ENCODE data around the gene VTI1A. TPM values are rescaled to one million over a fixed set of nuclear protein-coding genes. Genes with fewer than 3 reads are reported as not detected.

The VTI1A gene
- total RNA-seq, 1 experiment from 2014 or later = 22.0 TPM

DNA sequence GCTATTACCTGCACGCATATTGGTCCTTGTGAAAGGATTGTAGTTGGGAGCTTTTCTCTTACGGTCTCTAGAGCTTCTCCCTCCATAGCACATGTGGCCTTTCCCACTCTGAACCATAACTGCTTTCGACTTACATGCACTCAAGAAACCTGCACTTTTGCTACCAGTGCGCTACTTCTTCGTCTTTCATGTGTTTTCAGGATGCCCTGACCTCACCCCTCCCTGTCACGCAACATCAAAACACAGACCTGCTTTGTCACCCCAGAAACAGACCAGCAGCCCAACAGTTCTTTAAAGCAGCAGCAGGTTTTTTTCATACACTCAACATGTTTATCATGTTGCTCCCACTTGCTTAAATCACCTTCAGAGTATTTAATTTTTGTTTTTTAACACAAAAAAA, 259.6 kb downstream of the VTI1A start:
- H3K56ac ChIP-seq (ENCODE audit: insufficient read length, low read depth, low read length) = no peak overlapping the region
- Mint-ChIP-seq H3K4me3 (no peak overlapping the region), H3K4me1 (peaks cover 31 to 32% of the 10 kb centered on the region in 2 experiments), H3K27me3 (ENCODE audit: low read depth) (no peaks in the 10 kb centered on the region), H3K9me3 (no peaks in the 10 kb centered on the region), H3K27ac (peak overlapping the region; percentile 19 to 76 (median 49); a peak in 5 of 7 replicates), H3K36me3 (ENCODE audit: insufficient read depth in 1 of 3, low read depth in 3 of 3) (no peaks in the 10 kb centered on the region)
- H2BK20ac ChIP-seq (ENCODE audit: low read depth, low read length, poor library complexity, severe bottlenecking) = no peak overlapping the region
- TF ChIP-seq, protein P1, sequence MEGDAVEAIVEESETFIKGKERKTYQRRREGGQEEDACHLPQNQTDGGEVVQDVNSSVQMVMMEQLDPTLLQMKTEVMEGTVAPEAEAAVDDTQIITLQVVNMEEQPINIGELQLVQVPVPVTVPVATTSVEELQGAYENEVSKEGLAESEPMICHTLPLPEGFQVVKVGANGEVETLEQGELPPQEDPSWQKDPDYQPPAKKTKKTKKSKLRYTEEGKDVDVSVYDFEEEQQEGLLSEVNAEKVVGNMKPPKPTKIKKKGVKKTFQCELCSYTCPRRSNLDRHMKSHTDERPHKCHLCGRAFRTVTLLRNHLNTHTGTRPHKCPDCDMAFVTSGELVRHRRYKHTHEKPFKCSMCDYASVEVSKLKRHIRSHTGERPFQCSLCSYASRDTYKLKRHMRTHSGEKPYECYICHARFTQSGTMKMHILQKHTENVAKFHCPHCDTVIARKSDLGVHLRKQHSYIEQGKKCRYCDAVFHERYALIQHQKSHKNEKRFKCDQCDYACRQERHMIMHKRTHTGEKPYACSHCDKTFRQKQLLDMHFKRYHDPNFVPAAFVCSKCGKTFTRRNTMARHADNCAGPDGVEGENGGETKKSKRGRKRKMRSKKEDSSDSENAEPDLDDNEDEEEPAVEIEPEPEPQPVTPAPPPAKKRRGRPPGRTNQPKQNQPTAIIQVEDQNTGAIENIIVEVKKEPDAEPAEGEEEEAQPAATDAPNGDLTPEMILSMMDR (conservative IDR thresholded peaks at IDR 0.05) = no peak
- no peaks in the 10 kb centered on the region for H3K79me2 ChIP-seq (ENCODE audit: insufficient read depth, low read length)
- no peaks in the 10 kb centered on the region for H3K23me2 ChIP-seq (ENCODE audit: insufficient read length, low read depth, low read length, poor library complexity, severe bottlenecking)
- no peaks in the 10 kb centered on the region for H3K79me1 ChIP-seq (ENCODE audit: insufficient read depth, low read depth, low read length, poor library complexity, severe bottlenecking)
- no peak overlapping the region for H2BK12ac ChIP-seq (ENCODE audit: insufficient read length, low read depth, low read length)
- H2AFZ ChIP-seq (ENCODE audit: low read length) = no peak overlapping the region
- no peak overlapping the region for H3K23ac ChIP-seq (ENCODE audit: insufficient read length, low read depth, low read length)
- H3K18ac ChIP-seq (ENCODE audit: insufficient read length, low read depth, low read length) = no peak overlapping the region
- H3K4me1 ChIP-seq (ENCODE audit: insufficient read depth, low read length) = peaks cover 8% of the 10 kb centered on the region
- H4K20me1 ChIP-seq (ENCODE audit: control insufficient read depth, insufficient read depth, insufficient read length) = no peaks in the 10 kb centered on the region
- no peak overlapping the region for H2BK5ac ChIP-seq (ENCODE audit: insufficient read length, low read length)
- no peak overlapping the region for H3K4me2 ChIP-seq (ENCODE audit: insufficient read depth, insufficient read length, low read length)
- no peak overlapping the region for H4K8ac ChIP-seq (replicated peaks; ENCODE audit: insufficient read length, low read depth, low read length)
- H2AK5ac ChIP-seq (ENCODE audit: insufficient read length, low read length) = no peak overlapping the region
- H3K9ac ChIP-seq (ENCODE audit: extremely low read depth, insufficient read length, low read length) = no peak overlapping the region
- H2BK15ac ChIP-seq (ENCODE audit: low read depth, low read length) = no peak overlapping the region
- no peak overlapping the region for H3K27ac ChIP-seq (ENCODE audit: insufficient read length, low read depth, low read length)
- no peak overlapping the region for H4K91ac ChIP-seq (ENCODE audit: insufficient read length, low read depth, low read length)
- H3K14ac ChIP-seq (ENCODE audit: insufficient read depth, low read length) = no peak overlapping the region
- no peak overlapping the region for H3T11ph ChIP-seq (ENCODE audit: low read length)
- no peak overlapping the region for H2BK120ac ChIP-seq (ENCODE audit: low read depth, low read length, poor library complexity, severe bottlenecking)
- H3K27me3 ChIP-seq (ENCODE audit: insufficient read depth, low read length) = no peaks in the 10 kb centered on the region
- WGBS (ENCODE audit: extremely low coverage, insufficient read length, low lambda C conversion rate) = no CpG with 5 or more reads among the region's 6 CpGs
- H3K9me3 ChIP-seq (ENCODE audit: control insufficient read depth, low read depth, low read length) = no peaks in the 10 kb centered on the region
- DNase-seq = no peak
- H3K4ac ChIP-seq (ENCODE audit: low read depth, low read length) = no peak overlapping the region
- H4K5ac ChIP-seq (ENCODE audit: insufficient read length, low read depth, low read length) = no peak overlapping the region

All from H9 (cell line).